CD1c-positive myeloid dendritic cell (primary cell): Measurements from ENCODE around the gene THAP9.
"Not testable (repeated sequence)": the region's sequence is repeated elsewhere in the genome, so short reads cannot be mapped to it uniquely, and the experiment has no call there.

Experiments used
- DNase-seq: peaks from one replicate; pipeline ENCODE4 v3.0.0-alpha.2; 2016; ENCODE audit errors: extremely low spot score

THAP9 gene

DNA sequence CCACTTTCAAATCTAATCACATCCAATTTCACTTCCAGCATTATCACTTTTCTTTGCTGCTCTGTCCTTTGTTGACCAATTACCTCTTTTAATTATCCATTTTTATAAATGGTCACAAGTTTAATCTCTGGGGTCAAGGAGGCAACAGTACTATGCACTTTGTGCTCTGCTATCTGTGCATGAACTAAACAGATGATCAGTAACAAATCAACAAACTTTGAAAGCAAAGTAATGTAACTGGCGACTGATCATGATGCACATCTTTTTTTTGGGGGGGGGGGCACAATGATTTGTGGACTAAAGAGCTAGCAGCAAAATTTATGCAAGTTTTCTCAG is 8.1 kb upstream of the THAP9 start:
- DNase-seq: no peak

DNA sequence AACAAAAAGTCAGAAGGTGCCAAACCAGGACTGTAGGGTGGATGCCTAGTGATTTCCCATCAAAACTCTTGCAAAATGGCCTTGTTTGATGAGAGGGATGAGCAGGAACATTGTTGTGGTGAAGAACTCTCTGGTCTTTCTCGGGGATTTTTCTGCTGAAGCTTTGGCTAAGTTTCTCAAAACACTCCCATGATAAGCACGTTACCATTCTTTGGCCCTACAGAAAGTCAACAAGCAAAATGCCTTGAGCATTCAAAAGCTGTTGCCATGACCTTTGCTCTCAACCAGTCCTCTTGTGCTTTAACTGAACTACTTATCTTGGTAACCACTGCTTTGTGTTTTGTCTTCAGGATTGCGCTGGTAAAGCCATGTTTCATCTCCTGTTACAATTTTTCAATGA is 6.6 kb upstream of the THAP9 start:
- DNase-seq: no peak

DNA sequence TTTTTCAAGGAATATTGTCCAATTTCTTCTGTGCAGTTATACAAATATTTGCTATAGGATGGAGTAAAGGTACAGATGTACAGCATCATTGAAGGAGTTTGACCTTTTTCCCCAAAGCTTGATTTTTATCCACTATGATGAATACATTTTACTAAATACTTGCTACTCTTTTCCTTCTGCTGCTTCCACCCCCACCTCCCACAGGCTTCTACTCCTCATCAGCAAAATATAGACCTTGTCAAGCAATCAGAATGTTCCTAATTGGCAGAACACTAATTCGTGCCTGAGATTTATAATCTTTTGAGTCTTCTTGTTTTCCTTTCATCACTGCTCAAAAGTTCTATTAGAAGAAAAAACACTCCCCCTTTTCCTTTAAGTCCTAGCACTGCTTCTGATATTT is 3.8 kb upstream of the THAP9 start:
- no peak for DNase-seq

DNA sequence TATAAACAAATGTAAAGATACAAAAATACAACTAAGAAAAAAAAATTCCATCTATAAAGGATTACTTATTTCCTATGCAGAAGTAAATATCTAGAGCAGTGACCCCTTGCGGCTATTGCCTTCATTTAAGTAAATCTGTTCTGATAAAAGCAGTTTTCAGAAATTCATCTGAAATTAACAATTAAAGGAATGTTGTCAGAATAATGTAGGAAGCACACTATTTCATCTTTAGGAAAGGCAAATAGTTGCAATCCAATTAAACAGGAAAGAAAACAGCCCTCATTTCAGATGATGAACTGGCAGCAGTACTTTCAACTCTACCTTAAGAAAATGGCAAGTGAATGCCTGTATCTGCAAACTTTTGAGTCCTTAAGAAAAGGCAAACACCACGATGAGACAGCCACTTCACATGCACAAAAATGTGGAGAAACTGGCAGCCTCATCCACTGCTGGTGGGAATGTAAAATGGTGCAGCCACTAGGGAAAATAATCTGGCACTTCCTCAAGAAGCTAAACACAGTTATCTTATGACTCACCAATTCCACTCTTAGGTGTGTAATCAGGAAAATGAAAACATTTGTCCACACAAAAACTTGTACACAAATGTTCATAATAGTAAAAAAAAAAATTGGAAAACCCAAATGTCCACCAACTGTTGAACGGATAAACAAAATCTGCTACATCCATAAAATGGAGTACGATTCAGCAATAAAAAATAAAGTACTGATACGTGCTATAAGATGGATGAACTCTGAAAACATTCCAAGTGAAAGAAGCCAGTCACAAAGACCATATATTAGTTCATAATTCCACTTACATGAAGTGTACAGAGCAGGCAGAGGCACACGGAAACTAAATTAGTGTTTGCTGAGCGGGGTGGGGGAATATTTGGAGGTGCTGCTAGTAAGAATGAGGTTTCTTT is 2.0 kb upstream of the THAP9 start:
- DNase-seq: peak; percentile 68

DNA sequence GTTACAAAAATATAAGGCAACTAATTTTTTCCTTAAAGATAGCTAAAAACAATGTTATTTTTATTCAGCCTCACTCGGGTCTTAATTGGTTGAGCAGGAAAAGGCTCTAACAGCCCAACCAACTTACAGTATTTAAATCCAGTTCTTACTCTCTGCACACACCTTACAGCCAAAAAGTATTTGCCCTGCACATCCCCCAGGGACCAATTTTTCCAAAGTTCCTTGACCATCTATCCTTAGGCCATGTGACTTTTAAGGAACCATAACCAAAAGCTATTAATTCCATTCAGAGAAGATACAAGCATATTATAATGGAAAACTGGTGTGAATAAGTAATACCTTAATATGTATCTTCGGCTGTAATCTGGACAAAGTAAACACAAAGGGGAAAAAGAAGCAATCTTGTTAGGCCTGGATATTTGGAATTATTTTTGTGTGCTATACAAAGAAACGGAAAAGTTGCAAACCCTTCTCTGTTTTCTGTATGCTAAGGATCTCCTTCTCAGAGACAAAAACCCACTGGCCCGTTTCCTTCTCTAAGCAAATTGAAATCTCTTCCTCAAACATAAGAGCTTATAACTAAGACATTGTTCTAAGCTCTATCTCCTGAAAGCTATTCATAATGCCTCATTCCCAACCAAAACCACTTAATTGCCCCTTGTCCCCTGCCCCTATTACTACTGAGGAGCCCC is 1.0 kb upstream of the THAP9 start:
- DNase-seq: peak; percentile 42

DNA sequence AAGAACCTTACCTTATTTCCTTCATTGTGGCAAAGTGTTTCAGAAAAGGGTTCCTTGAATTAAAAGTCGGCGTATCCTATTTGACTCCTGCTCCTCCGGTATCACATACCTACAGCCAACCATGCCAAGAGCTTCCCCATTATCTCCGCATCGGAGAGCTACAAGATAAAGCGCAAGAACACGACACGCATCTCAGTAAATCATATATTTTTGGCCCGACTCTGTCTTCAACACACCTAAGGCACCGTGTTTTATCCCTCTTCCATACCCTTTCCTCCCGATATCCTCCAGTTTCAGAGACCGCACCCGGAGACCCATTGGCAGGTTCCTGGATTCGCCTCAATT is 497 bp upstream of the THAP9 start:
- no peak for DNase-seq

DNA sequence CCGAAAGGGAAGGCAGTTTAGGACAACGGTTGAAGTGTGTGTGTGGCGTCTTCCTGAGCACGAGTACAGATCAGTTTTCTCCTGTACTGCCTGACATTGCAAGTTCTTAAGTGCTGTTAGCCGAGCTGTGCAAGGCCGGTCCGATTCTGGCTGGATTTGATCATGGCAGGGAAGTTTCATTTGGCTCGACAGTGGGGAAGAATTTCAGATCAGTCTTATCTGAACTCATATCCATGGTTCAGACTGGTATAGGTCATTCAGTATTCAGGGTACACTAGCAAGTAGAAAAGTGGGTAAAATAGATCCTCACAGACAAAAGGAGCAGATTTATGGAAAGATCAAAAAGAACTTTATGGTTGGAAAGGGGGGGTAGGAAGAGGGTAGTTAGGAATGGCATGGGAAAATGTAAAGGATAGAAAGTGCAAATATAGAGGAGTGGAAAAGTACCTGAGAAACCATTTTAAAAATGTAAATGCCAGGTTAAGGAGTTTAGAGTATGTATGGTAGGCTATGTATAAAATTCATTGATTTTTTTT is 716 bp downstream of the THAP9 start:
- DNase-seq: no peak

DNA sequence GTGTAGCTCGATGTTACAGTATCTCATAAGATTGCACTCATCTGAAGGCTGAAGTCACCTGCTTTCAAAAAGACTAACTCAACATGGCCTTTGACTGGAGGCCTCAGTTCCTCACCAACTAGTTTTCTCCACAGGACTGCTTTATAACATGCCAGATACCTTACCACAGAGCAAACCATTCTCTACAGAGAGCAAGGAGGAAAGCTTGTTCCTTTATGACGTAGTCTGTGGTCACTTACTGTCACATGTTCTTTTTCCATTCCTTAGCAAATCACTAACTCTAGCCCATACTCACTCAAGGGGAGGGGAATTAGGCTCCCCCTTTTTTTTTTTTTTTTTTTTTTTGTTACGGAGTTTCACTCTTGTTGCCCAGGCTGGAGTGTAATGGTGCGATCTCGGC is 3.2 kb downstream of the THAP9 start:
- DNase-seq: peak; percentile 20

DNA sequence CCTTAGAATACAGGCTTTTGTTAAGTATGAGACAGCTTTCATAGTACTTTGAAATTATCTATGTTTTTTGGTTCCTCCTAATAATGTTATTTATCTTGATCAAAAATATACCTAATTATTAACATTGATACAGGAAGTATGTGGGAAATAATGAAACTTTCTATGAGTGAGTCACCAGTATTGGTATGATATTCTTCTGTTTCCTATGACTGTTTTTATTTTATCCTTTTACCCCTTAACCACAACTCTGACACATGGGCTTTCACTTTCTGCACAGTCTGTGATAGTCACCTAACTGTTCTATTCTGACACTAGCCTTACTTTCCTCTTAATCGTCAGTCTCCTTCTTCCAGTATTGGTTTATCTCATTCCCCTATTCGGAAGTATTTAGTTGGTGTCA is 4.7 kb downstream of the THAP9 start:
- DNase-seq: peak; percentile 44

DNA sequence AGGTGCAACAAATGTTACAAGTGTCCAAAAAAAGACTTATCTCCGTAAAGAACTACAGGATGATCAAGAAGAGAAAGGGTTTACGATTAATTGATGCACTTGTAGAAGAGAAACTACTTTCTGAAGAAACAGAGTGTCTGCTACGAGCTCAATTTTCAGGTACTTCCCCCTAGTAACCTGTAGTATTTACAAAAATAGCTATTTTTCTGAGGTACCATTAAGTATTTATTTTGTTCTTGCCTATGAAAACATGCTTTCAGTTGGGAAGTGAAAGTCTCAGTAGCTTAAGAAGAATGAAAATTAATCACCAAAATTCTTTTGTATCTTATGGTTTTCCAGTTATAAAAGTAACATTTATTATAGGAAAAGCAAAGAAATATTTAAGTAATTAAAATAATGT is 5.9 kb downstream of the THAP9 start:
- no peak for DNase-seq

DNA sequence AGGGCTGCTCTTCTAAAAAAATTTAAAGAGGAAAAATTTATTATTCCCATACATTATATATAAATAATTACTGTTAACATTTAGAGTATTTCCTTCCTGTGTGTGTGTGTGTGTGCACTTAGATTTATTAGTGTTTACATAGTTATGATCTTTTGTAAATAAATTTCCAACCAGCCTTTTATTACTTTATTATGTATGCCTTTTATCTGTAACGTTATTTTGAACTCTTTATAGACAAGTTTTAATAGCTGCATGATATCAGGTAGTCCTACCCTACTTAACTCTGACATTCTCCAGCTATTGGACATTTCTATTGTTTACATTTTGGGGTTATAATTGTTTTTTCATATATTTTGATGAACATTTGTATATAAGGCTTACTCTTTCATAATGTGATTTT is 8.8 kb downstream of the THAP9 start:
- DNase-seq: no peak

DNA sequence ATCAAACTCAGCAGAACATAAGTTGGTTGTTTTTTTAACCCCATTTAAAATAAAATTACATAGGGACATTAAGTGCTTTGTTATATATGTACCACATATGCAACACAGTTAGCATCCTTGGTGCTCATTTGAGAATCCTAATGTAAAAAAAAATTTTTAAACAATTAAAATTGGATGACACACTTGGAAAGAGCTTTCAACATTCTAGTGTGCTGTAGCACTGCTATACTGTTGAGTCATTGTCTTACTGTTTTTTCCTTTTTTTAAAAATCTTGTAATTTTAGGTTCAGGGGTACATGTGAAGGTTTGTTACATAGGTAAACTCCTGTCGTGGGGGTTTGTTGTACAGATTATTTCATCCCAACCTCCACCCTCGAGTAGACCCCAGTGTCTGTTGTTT is 12.8 kb downstream of the THAP9 start:
- DNase-seq: no peak

DNA sequence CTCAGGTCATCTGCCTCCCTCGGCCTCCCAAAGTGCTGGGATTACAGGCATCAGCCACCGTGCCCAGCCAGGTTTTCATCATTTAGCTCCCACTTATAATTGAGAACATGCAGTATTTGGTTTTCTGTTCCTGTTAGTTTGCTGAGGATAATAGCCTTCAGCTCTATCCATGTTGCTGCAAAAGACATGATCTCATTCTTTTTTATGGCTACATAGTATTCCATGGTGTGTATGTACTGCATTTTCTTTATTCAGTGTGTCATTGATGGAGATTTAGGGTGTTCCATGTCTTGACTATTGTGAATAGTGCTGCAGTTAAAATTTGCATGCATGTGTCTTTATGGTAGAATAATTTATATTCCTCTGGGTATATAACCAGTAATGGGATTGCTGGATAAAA is 13.4 kb downstream of the THAP9 start:
- not testable (repeated sequence) for DNase-seq

DNA sequence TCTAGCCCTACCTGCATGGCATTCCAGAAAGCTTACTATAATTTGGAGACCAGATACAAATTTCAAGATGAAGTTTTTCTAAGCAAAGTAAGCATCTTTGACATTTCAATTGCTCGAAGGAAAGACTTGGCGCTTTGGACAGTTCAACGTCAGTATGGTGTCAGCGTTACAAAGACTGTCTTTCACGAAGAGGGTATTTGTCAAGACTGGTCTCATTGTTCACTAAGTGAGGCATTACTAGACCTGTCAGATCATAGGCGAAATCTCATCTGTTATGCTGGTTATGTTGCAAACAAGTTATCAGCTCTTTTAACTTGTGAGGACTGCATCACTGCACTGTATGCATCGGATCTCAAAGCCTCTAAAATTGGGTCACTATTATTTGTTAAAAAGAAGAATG is 17.6 kb downstream of the THAP9 start:
- DNase-seq: no peak

DNA sequence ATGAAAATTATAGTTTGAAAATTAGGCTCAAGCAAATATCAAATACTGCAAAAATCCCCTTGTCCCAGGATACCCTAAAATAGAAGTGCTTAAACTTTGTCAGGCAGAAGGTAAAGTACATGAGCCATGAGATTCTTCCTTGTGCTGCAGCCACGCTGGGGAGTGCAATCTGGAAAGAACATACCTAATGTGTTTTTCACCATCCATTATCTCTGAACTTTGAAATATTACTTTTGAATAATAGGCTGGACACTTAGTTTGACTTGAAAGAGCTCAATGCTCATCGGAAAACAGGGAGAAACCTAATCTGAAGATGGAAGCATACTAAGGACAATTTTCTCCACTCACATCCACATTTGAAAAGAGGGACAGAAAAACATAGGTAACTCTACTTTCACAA is 18.9 kb downstream of the THAP9 start:
- no peak for DNase-seq

DNA sequence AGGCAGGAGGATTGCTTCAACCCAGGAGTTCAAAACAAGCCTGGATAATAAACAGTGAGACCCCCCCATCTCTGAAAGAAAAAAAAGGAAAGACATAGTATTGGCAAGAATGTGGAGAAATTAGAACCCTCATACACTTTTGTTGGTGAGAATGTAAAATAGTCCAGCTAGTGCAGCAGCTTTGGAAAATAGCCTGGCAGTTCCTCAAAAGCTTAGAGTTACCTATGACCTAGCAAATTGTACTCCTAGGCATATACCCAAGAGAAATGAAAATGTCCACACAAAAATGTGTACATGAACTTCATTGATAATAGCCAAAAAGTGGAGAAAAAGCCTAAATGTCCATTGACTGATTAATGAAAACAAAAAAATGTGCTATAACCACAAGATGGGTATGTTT is 21.3 kb downstream of the THAP9 start:
- DNase-seq: no peak

DNA sequence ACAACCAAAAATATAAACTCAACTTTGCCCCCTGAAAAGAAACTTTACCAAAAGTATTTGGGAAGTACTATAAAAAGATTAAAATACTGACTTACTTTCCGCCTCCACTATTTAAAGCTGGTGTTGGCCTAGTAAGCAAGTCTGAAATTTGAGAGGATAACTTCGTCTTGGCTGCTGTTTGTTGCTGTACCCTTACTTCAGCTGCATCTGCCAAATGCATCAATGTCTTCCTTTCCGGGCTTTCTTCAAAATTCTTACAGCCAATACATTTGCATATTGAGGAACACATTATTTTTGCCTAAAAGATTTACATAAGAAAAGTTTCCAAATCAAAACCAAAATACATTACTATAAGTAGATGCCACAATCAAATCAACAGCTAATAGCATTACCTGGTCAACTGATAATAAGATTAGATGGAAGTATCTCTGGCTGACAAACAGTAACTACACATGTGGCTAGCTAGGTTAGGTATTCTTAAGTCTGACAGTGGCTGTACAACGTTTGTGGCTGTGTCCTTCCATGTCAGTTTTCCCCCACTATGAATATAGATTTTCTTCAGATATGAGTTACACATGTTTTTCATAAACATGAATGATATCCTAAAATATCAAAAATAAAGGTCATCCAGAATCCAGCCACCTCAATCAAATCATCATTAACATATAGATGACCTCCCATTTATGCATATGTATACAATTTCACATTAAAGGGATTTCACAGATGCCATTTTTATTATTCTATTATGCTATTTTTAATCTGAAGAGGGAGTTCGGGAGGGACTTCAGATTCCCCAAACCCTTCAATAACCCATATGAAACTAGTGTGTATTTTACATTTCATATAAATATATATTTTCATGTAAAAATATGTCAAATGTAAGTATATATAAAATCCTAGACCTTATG is 30.6 kb downstream of the THAP9 start:
- DNase-seq: no peak

DNA sequence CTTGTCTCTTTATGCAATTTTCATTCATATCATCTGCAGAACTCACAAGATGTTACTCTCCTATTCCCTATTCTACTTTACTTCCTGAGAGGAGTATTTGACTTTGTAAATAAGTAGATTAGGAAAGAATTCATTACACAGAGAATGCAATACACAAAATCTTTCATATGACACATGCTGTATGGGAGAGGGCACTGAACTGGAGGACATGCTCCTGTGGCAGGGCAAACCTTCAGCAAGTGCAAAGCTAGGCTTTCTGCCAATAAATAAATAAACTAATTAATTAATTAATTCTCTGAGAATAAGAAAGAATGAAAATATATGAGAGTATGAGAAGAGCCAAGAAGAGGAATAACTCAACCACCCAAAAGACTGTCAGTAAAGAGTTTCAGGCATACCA is 33.9 kb downstream of the THAP9 start:
- DNase-seq: no peak

DNA sequence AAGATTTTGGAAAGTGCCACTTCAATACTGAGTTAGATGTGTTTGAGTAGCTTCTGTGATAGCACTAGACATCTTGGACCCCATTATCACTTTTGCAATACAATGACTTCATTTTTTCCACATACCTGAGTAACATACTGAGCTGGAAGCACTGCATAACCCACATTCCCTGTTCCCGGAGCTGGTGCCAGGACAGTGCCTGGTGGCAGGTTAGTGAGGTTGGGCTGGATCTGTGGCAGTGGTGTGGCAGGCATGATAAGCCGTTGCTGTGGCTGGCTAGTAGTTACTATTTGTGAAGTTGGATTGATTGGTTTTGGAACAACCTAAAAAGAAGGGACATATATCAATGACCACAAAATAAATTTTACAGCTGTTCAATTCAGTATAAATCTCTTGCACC is 38.9 kb downstream of the THAP9 start:
- no peak for DNase-seq

DNA sequence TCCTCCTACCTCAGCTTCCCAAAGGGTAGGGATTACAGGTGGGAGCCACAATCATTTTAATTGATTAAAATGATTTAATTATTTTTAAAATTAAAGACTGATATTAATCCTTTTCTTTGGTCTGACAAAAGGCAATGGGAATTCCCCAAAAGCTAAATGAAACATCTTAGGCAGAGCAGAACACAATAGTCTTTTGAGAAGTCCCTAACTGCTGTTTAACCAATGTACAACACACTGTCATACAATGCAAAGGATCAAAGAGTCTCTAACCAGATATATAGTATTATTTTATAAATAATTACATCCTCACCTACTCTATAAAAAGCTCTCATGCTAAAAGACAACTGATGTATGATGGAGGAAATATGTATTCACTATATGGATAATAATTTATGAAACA is 47.0 kb downstream of the THAP9 start:
- DNase-seq: no peak

DNA sequence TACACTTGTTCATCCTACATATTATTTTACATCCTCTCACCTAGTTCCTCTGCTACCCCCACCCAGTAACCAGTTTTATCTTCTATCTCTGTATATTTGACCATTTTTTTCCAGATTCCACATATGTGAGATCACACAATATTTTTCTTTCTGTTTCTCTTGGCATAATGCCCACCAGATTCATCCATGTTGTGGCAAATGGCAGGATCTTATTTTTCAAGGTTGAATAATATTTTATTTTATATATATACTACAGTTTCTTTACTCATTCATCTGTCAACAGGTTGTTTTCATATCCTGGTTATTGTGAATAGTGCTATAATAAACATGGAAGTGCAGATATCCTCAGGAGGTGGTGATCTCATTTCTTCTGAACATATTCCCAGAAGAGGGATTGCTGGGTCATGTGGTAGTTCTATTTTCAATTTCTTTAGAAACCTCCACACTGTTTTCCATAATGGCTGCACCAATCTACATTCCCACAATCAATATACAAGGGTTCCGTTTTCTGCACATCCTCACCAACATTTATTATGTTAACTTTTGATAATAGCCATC is 48.2 kb downstream of the THAP9 start:
- no peak for DNase-seq

DNA sequence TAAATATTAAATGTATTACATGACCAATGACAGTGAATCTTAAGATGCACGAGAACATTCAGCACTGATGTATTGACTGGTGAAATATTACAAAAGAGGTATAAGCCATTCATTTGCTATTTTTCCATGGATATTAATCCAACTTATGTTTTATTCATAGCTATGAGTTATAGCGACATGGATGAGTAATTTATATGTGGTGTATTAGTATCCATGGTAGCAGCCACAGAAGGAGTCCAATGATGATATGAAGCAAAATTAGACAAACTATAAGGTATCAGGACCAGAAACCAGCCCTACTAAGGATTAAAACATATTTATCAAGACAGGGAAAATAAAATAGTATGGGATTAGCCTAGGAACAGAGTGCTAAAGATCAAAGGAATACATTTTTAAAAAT is 50.7 kb downstream of the THAP9 start:
- no peak for DNase-seq
